ENCODE measurements around the gene MTCL1.

GRCh38 chr18:8792688-8793316 lies 87.4 kb downstream of the MTCL1 start:
- TF ChIP-seq CTBP1 (IDR thresholded peaks at IDR 0.05; ENCODE audit: borderline replicate concordance) = no peak
- TF ChIP-seq FOXA1 (IDR thresholded peaks at IDR 0.05) = no peak
- no peak for TF ChIP-seq ELF4 (IDR thresholded peaks at IDR 0.05)
